ENCODE results near the gene HOXD3. TPM values are rescaled to one million over a fixed set of nuclear protein-coding genes. Genes with fewer than 3 reads are reported as not detected.

The HOXD3 gene
- polyA plus RNA-seq, 1 experiment: not detected

GRCh38 chr2:176172895-176173566 is 15.9 kb downstream of the HOXD3 start:
- no peak for DNase-seq (ENCODE audit: low read depth, low spot score)
- Histone ChIP-seq H3K27ac (ENCODE audit: low read depth, low read length) (no peak overlapping the region), H3K4me3 (ENCODE audit: low read depth, low read length) (no peak overlapping the region), H3K9me3 (ENCODE audit: control insufficient read depth, insufficient read depth, low read length) (peaks cover 13% of the 10 kb centered on the region; the same call in 1 of the 2 replicates), H3K27me3 (ENCODE audit: control insufficient read depth, insufficient read depth, low read length) (peaks cover 79% of the 10 kb centered on the region)
- TF ChIP-seq CTCF (IDR thresholded peaks at IDR 0.05; ENCODE audit: low read depth, low read length): no peak
- POLR2A ChIA-PET: no interaction called here
- CTCF ChIA-PET: interaction anchor here (0.8 to 1.9 kb wide), 2 partner anchors 282 to 382 kb away, joined by 3 to 6 read pairs; no protein-coding TSS in a partner anchor

DNA sequence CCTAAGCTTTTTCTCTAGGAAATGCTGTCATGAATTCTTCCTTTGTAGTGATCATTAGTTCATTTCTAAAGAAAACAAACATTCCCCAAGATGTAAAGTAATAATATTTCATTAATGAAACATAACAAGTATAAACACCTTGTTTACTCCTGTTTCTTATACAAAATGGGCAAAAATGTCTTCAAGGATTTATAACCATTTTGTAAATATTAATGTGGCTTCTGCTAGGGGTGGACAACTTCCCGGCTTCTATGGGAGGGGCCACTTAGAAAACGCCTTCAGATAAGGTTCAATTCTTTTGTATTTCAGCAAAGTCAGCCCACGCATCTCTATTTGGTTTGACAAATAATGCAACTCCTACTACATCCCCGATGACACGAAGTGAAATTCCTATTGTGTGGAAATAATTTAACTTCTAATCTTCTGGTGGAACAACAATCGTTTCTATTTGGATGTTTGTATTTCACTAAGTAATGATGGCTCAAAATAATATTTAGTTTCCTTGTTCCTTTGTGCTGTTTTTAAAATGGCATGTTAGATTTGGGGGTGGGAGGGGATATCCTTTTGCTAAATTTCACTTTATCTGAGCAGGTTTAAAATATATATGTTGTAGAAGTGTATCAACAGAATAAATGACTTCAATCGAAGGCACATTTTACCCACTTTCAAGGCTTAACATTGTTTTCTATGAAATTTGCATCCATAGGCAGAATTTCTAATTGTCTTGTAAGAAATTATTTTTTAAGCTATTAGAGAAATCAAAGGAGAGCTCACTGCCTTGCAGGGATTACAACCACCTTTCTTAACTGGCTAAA is 16.7 kb downstream of the HOXD3 start:
- H3K4me3 ChIP-seq (ENCODE audit: low read depth, low read length): no peak overlapping the region
- no peak for TF ChIP-seq CTCF (IDR thresholded peaks at IDR 0.05; ENCODE audit: low read depth, low read length)
- no peak for DNase-seq (ENCODE audit: low read depth, low spot score)
- ChIA-PET CTCF (interaction anchor here (0.6 to 1.9 kb wide), 3 partner anchors 281 to 841 kb away, joined by 6 to 8 read pairs (median 6); no protein-coding TSS in a partner anchor), POLR2A (no interaction called here)
- no peak overlapping the region for H3K27ac ChIP-seq (ENCODE audit: low read depth, low read length)
- peaks cover 86% of the 10 kb centered on the region for H3K27me3 ChIP-seq (ENCODE audit: control insufficient read depth, insufficient read depth, low read length)
- peaks cover 13% of the 10 kb centered on the region; the same call in 1 of the 2 replicates for H3K9me3 ChIP-seq (ENCODE audit: control insufficient read depth, insufficient read depth, low read length)

GRCh38 chr2:176174382-176174823 is 17.3 kb downstream of the HOXD3 start:
- POLR2A ChIA-PET: no interaction called here
- Histone ChIP-seq H3K4me3 (ENCODE audit: low read depth, low read length) (no peak overlapping the region), H3K27ac (ENCODE audit: low read depth, low read length) (no peak overlapping the region), H3K27me3 (ENCODE audit: control insufficient read depth, insufficient read depth, low read length) (peaks cover 92% of the 10 kb centered on the region), H3K9me3 (ENCODE audit: control insufficient read depth, insufficient read depth, low read length) (peaks cover 13% of the 10 kb centered on the region; the same call in 1 of the 2 replicates)
- CTCF ChIA-PET: interaction anchor here (0.6 to 1.4 kb wide), 2 partner anchors 280 to 841 kb away, joined by 6 to 8 read pairs; no protein-coding TSS in a partner anchor
- DNase-seq (ENCODE audit: low read depth, low spot score): no peak
- TF ChIP-seq CTCF (IDR thresholded peaks at IDR 0.05; ENCODE audit: low read depth, low read length): no peak

- H3K27me3 ChIP-seq (ENCODE audit: control insufficient read depth, insufficient read depth, low read length): peaks cover 91% of the 10 kb centered on the region
- peaks cover 13% of the 10 kb centered on the region; the same call in 1 of the 2 replicates for H3K9me3 ChIP-seq (ENCODE audit: control insufficient read depth, insufficient read depth, low read length)
- TF ChIP-seq CTCF (IDR thresholded peaks at IDR 0.05; ENCODE audit: low read depth, low read length): no peak
- POLR2A ChIA-PET: no interaction called here
- no peak overlapping the region for H3K27ac ChIP-seq (ENCODE audit: low read depth, low read length)
- H3K4me3 ChIP-seq (ENCODE audit: low read depth, low read length): no peak overlapping the region
- no peak for DNase-seq (ENCODE audit: low read depth, low spot score)
- CTCF ChIA-PET: interaction anchor here (0.6 to 1.4 kb wide), 5 partner anchors 280 to 842 kb away, joined by 3 to 8 read pairs (median 4); no protein-coding TSS in a partner anchor
Observed at GRCh38 chr2:176174824-176175708, 18.0 kb downstream of the HOXD3 start.
